ENCODE results near the gene NKD1.
"Not testable (repeated sequence)": the region's sequence is repeated elsewhere in the genome, so short reads cannot be mapped to it uniquely, and the experiment has no call there.

The NKD1 gene

GRCh38 chr16:50520451-50521245 lies 27.5 kb upstream of the NKD1 start:
- no peak for DNase-seq

GRCh38 chr16:50521246-50521900 lies 26.8 kb upstream of the NKD1 start:
- DNase-seq: no peak

GRCh38 chr16:50522324-50522723 lies 25.9 kb upstream of the NKD1 start:
- DNase-seq: no peak

GRCh38 chr16:50523710-50524109 lies 24.5 kb upstream of the NKD1 start:
- DNase-seq: no peak

- no peak for DNase-seq
Measured at GRCh38 chr16:50525262-50525661, 22.9 kb upstream of the NKD1 start.

GRCh38 chr16:50525716-50526115 lies 22.5 kb upstream of the NKD1 start:
- DNase-seq: no peak

- no peak for DNase-seq
Measured at GRCh38 chr16:50526249-50526648, 21.9 kb upstream of the NKD1 start.

GRCh38 chr16:50526796-50527195 lies 21.4 kb upstream of the NKD1 start:
- DNase-seq: no peak

GRCh38 chr16:50528820-50529219 lies 19.4 kb upstream of the NKD1 start:
- DNase-seq: no peak

GRCh38 chr16:50529334-50529733 lies 18.9 kb upstream of the NKD1 start:
- DNase-seq: no peak

- no peak for DNase-seq
Measured at GRCh38 chr16:50530277-50531236, 17.6 kb upstream of the NKD1 start.

- DNase-seq: no peak
Measured at GRCh38 chr16:50531359-50531758, 16.8 kb upstream of the NKD1 start.

- DNase-seq: no peak
Measured at GRCh38 chr16:50531901-50532300, 16.3 kb upstream of the NKD1 start.

- no peak for DNase-seq
Measured at GRCh38 chr16:50532576-50532975, 15.6 kb upstream of the NKD1 start.

GRCh38 chr16:50533317-50533716 lies 14.9 kb upstream of the NKD1 start:
- DNase-seq: no peak

GRCh38 chr16:50534091-50534490 lies 14.1 kb upstream of the NKD1 start:
- no peak for DNase-seq

- DNase-seq: no peak
Measured at GRCh38 chr16:50534556-50534955, 13.6 kb upstream of the NKD1 start.

GRCh38 chr16:50534958-50535357 lies 13.2 kb upstream of the NKD1 start:
- no peak for DNase-seq

- no peak for DNase-seq
Measured at GRCh38 chr16:50535506-50536257, 12.5 kb upstream of the NKD1 start.

- not testable (repeated sequence) for DNase-seq
Measured at GRCh38 chr16:50536258-50536645, 11.9 kb upstream of the NKD1 start.

- DNase-seq: no peak
Measured at GRCh38 chr16:50537533-50538290, 10.5 kb upstream of the NKD1 start.

Data from effector CD4-positive, alpha-beta T cell (primary cell).